GM19239 (cell line): ENCODE measurements around the gene HTR3A.

ENCODE experiments used
- DNase-seq: peaks from one replicate; pipeline ENCODE4 v3.0.0; 2011; ENCODE audit warnings: low spot score; ENCODE audit not compliant: insufficient read length
- FAIRE-seq: peaks from 2 replicates; lab custom pipeline; 2011; peaks lifted over from hg19 to GRCh38; lab: Jason Lieb, UNC

HTR3A gene

GRCh38 chr11:114011443-114011842 lies 36.5 kb downstream of the HTR3A start:
- no peak for FAIRE-seq
- no peak for DNase-seq

GRCh38 chr11:114015117-114015516 lies 40.2 kb downstream of the HTR3A start:
- no peak for DNase-seq
- no peak for FAIRE-seq

- DNase-seq (no peak), FAIRE-seq (no peak)
Measured at GRCh38 chr11:114016986-114017385, 42.1 kb downstream of the HTR3A start.

GRCh38 chr11:114017723-114018122 lies 42.8 kb downstream of the HTR3A start:
- FAIRE-seq (no peak), DNase-seq (no peak)

- FAIRE-seq, result no peak
Measured at GRCh38 chr11:114019046-114019445, 44.1 kb downstream of the HTR3A start.

GRCh38 chr11:114019574-114019973 lies 44.7 kb downstream of the HTR3A start:
- DNase-seq (no peak), FAIRE-seq (no peak)

More at GRCh38 chr11:114019046-114019445, 44.1 kb downstream of the HTR3A start:
- no peak for DNase-seq

GRCh38 chr11:114025329-114025907 lies 50.5 kb downstream of the HTR3A start:
- FAIRE-seq, result no peak
- DNase-seq, result no peak

- FAIRE-seq (no peak), DNase-seq (no peak)
Measured at GRCh38 chr11:114026355-114026754, 51.4 kb downstream of the HTR3A start.

- no peak for FAIRE-seq
Measured at GRCh38 chr11:114027391-114027790, 52.5 kb downstream of the HTR3A start.

GRCh38 chr11:114027926-114028325 lies 53.0 kb downstream of the HTR3A start:
- FAIRE-seq (no peak), DNase-seq (no peak)

More at GRCh38 chr11:114027391-114027790, 52.5 kb downstream of the HTR3A start:
- no peak for DNase-seq

- DNase-seq (no peak), FAIRE-seq (no peak)
Measured at GRCh38 chr11:114031246-114031966, 56.5 kb downstream of the HTR3A start.

- no peak for DNase-seq
- no peak for FAIRE-seq
Measured at GRCh38 chr11:114031967-114032320, 57.0 kb downstream of the HTR3A start.

- no peak for DNase-seq
- no peak for FAIRE-seq
Measured at GRCh38 chr11:114033066-114033465, 58.2 kb downstream of the HTR3A start.

- DNase-seq (no peak), FAIRE-seq (no peak)
Measured at GRCh38 chr11:114033572-114033971, 58.7 kb downstream of the HTR3A start.

- FAIRE-seq (no peak), DNase-seq (no peak)
Measured at GRCh38 chr11:114034956-114035355, 60.0 kb downstream of the HTR3A start.

GRCh38 chr11:114036147-114036811 lies 61.4 kb downstream of the HTR3A start:
- DNase-seq, result no peak
- no peak for FAIRE-seq

- DNase-seq (no peak), FAIRE-seq (no peak)
Measured at GRCh38 chr11:114036958-114037357, 62.0 kb downstream of the HTR3A start.

GRCh38 chr11:114039551-114039950 lies 64.6 kb downstream of the HTR3A start:
- no peak for DNase-seq
- FAIRE-seq, result no peak
